HG03066 (cell line): ENCODE data around the gene MTUS2.
"Not testable (repeated sequence)": the region's sequence is repeated elsewhere in the genome, so short reads cannot be mapped to it uniquely, and the experiment has no call there.

Experiments
- ATAC-seq: cut with Tn5 transposase; IDR thresholded peaks from one replicate; pipeline ENCODE4 v1.9.1; 2021; ENCODE audit warnings: low read depth; ENCODE audit not compliant: unreplicated experiment

MTUS2 gene

GRCh38 chr13:29202753-29203152 lies 382.6 kb downstream of the MTUS2 start:
- ATAC-seq: not testable (repeated sequence)

- ATAC-seq: no peak
These were observed 384.5 kb downstream of the MTUS2 start for GRCh38 chr13:29204651-29205050.

DNA sequence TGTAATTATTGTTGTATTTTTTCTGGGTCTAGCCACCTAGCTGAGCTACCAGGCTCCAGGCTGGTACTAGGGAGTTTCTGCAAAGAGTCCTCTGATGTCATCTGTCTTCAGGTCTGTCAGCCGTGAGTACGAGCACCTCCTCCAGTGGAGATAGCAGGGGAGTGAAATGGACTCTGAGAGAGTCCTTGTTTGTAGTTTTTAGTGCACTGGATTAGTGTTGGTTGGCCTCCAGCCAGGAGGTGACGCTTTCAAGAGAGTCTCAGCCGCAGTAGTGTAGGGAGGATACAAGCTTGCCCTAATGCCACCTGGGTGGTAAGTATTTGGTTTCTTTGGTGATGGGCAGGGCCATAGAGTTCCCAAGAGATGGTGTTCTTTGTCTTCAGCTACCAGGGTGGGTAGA lies 390.5 kb downstream of the MTUS2 start:
- no peak for ATAC-seq

GRCh38 chr13:29211162-29211561 lies 391.0 kb downstream of the MTUS2 start:
- ATAC-seq: not testable (repeated sequence)

- ATAC-seq: no peak
These were observed 402.3 kb downstream of the MTUS2 start for GRCh38 chr13:29222458-29222857.

- ATAC-seq: no peak
These were observed 404.1 kb downstream of the MTUS2 start for GRCh38 chr13:29224206-29224605.

GRCh38 chr13:29227576-29227975 lies 407.4 kb downstream of the MTUS2 start:
- no peak for ATAC-seq

DNA sequence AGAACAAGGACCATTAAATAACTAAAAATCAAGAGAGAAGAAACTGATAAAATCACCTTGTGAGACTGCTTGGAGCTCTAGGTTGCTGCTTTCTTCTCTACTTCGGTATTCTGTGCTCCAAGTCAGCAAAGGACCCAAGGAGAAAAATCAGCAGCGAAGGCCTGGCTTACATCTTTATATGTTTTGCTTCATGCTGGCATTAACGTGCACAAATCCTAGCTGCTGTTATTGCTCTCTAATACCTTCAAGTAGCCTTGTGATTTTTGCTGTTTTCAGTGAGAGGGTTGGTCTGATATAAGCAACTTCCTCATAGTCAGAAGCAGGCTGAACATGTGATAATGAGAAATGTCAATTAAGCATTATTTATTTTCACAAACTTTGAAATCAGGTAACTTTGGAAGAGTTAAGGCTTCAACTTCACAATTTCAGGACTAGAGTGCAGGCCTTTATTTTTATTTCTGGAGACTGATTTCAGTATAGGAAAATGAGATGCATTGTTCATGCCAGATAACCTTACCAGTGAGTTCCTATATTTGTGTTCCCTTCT lies 410.2 kb downstream of the MTUS2 start:
- ATAC-seq: no peak

DNA sequence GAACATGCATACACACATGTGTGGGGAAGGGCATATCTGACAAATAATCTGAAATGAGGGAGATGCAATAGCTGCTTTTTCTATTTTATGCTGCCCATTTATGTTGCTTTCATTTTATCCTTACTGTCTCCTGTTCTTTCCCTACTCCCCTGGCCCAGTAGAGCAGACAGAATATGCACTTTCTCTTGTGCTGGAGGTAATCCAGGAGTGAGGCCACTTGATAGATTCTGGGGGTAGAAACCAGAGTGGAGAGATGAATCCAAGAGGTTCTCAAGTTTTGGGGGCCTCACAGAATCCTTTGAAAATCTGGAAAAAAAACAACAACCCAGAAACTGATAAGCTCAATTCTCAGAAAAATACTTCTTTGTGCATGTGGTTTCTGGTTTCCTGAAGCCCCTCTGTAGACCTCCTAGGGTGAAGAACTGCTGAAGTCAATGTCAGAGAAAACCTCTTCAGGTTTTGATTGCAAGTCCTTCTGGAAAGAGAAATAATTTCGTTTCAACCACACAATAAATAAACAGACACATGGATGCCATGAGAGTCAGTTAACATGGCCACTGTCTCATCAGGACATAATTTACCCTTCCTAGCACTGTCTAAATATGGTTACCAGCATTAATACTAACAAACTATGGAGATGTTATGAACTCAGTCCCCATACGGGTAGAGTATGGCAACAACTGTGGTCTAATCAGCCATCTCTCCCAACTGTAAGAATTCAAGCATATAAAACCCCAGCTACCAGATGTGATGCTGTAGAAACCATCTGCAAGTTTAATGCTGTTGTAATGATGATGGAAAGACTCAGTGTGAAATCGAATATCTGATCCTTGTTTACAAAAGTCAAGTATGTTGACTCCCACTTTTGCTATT lies 419.8 kb downstream of the MTUS2 start:
- no peak for ATAC-seq

DNA sequence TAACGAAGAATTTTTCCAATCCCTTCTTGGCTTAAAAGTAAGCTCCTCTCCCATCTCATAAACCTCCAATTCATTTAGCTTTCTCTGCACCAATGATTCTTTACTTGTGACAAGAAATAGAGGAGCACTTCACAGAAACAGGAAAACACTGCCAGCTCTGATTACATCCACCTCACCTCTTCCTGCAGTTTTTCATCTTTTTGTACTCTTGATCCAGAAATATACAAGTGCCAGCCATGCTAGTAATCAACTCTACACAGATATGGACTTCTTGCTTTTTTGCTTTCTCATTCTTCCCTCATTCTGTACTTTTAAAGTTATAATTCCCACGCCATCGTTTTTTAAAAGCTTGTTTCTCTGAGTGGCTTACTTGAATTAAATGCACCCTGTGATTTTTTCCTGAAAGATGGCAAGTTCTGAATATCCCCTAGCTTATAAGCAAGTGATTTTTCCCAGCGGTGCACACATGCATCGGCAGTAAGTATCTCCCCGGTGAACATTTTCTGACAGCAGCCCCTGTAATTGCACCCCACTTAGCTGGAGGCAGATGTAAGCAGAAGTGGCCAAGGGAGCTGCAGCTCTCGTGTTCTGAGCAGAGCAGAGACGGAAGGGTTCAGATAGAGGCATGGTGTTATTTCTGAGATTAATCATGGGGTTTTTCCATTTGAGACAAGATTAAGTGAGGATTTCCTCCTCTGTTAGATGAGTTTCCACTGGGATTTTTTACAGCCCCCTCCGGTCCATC lies 434.7 kb downstream of the MTUS2 start:
- ATAC-seq: no peak

DNA sequence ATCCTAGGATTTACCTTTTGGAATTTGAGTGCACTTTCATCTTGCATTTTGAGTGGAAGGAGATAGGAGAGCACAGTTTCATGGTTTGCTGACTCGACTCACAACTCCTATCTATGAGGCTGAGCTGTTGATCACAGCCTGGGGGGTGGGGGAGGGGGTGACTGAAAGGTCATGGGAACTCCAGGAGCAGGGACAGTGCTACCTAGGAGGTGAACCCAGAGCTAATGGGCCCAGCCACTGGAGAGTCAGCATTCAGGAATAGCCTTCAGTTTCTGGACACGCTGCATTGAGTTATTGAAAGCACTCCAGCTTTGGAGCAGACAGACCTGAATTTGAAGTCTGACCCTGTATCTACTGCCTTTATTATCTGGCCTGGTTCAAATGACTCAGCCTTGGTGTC lies 435.4 kb downstream of the MTUS2 start:
- no peak for ATAC-seq

- ATAC-seq: no peak
These were observed 440.5 kb downstream of the MTUS2 start for GRCh38 chr13:29260684-29261083.

DNA sequence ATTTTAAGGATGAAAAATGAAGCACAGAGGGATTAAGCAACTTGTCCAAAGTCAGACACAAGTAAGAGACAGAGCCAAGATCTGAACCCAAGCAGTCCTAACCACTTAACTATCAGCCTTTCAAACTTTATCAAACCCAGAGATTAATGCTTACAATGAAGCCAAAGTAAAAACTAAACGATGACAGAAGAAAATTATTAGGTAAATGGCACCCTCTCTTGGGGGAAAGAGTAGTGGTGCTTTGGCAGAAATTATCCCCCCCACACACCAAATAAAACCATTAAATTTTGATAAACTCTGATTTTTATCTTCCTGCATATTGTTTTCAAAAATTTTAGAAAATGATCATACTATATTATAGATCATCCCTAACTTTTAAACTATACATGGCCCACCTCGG lies 446.1 kb downstream of the MTUS2 start:
- ATAC-seq: no peak

- no peak for ATAC-seq
These were observed 446.9 kb downstream of the MTUS2 start for GRCh38 chr13:29266756-29267733.

DNA sequence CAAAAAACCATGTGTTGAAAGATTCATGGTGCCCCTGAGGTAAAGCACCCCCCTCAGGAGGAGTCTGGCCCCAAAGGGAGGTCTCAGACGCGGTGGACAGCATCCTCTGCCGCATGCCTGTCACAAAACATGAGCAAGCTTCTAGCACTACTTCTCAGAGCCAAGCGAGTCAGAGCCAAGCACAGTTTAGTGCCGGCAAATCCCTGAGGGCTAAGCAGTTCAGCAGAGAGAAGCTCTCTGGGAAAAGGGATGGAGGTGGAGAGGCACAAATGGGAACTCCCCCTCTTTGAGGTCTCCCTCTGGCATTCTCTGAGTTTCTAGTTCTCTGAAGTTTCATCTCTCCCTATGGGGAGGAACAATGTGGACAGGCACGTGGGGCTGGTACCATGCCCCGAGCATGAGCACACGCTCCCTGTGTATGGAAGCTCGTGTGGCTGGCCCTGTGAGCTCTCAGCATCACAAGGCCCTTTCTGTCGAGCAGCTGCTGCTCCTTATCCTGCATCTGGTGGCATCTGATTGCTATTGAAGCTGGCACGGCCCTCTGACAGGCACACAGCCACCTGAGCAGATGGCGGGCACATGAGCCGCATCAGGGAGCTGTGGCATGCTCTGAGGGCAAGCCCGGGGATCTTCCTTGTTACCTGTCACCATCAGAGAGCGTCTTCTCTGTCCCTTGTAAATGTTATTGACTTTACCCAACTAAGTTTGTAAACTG lies 450.3 kb downstream of the MTUS2 start:
- ATAC-seq: no peak

GRCh38 chr13:29271606-29272005 lies 451.5 kb downstream of the MTUS2 start:
- ATAC-seq: no peak

- ATAC-seq: no peak
These were observed 459.5 kb downstream of the MTUS2 start for GRCh38 chr13:29279356-29280254.

GRCh38 chr13:29281932-29282495 lies 461.9 kb downstream of the MTUS2 start:
- ATAC-seq: no peak
